HG03108 (cell line): ENCODE measurements around the gene ALDH9A1.
"Not testable (repeated sequence)": the region's sequence is repeated elsewhere in the genome, so short reads cannot be mapped to it uniquely, and the experiment has no call there.

Experiments used
- ATAC-seq: cut with Tn5 transposase; IDR thresholded peaks from one replicate; pipeline ENCODE4 v1.9.1; 2021; ENCODE audit warnings: moderate library complexity; ENCODE audit not compliant: unreplicated experiment

ALDH9A1 gene

DNA sequence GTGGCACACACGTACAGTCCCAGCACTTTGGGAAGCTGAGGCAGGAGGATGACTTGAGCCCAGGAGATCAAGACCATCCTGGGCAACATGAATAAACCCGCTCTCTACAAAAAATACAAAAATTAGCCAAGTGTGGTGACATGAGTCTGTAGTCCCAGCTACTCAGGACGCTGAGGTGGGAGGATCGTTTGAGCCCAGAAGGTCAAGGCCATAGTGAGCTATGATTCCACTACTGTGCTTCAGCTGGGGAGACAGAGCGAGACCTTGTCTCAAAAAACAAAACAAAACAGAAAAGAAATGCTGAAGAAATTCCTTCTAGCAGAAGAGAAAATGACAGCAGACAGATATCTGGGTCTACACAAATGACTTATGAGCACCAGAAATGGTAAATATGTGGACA lies 10.3 kb downstream of the ALDH9A1 start:
- no peak for ATAC-seq

DNA sequence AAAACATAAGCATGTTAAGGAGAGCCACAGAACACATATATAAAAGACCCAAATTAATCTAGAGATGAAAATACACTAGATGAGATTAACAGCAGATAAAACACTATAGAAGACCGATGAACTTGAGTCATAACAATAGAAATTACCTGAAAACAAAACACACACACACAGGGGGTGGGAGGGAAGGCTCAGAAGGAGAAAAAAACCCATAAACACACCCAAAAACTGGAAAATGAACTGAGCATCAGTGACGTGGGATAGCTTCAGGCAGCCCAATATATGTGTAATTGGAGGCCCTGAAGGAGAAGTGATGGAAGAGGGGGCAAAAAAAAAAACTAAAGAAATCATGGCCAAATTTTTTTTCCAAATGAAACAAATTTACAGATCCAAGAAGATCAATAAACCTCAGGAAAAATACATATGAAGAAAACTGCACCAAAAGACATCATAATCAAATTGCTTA lies 11.4 kb downstream of the ALDH9A1 start:
- ATAC-seq: no peak

GRCh38 chr1:165686121-165686970 lies 12.0 kb downstream of the ALDH9A1 start:
- peak; percentile 53 for ATAC-seq

DNA sequence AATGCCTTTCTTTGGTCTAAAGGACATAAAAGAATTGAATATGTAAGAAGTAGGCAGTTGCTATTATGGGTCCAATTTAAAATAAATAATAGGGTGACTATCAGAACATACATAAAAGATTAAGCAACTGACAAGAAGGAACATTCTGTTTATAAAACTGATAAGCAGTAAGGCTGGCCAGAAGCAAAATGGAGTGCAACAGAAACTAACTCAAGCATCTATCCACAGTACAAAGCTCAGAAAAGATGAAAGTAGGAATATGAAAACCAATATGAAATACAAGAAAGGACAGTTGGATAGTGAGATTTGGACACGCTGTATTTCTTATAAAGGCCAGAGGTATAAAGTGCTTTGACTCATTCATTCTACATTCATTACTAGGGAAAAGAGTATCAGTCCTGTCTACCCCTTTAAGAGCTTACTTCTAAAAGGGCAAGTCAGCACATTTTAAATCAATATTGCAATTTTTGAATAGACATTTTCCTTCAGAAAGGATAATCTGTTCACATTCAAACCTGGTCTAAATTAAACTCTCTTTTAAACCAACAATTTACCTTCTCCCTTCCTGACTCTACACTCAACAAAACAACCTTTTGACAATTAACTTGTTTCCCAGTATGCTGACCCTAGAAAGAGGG lies 14.4 kb downstream of the ALDH9A1 start:
- no peak for ATAC-seq

- not testable (repeated sequence) for ATAC-seq
These were observed 17.6 kb downstream of the ALDH9A1 start for GRCh38 chr1:165680773-165681172.

DNA sequence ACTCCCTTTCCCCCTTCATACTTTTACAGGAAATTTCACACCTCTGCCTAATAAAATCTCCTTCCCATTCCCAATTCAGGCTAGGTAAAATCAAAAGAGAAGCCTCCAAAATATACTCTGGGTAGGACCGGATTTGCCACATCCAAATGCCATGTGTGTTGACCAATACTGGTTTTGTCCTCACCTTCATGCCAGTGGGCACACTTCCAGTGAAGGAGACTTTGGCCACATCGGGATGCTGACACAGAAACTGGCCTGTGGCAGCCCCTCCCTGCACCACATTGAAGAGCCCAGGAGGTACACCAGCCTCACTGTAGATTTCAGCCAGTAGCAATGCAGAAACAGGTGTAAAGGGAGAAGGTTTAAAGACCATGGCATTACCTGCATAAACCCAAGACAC lies 18.1 kb downstream of the ALDH9A1 start:
- ATAC-seq: no peak

DNA sequence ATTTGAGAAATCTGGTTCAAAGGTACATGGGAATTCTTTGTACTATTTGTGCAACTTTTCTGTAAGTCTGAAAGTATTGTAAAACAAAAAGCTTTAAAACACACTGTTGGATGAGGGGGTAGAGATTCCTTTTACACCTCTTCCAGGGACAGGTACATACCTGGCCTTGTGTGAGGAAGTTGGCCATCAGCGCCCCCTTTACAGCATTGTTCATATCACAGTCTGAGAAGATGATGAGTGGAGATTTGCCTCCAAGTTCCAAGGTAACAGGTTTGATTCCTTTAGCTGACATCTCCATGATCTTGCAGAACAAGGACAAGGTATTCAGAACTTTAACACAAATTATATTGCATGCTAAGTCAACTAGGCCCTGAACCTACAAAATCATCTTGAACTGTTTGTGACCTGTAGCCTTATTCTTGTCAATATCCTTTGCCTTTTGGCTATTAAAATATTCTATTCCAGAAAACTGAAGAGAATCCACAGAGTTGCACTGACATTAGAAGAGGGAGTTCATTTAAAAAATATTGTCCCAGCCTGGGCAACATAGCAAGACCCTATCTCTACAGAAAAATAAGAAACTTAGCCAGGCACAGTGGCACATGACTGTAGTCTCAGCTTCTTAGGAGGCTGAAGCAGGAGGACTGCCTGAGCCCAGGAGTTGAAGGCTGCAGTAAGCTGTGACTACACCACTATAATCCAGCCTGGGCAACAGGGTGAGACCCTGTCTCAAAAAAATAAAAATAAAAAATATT lies 18.9 kb downstream of the ALDH9A1 start:
- no peak for ATAC-seq

DNA sequence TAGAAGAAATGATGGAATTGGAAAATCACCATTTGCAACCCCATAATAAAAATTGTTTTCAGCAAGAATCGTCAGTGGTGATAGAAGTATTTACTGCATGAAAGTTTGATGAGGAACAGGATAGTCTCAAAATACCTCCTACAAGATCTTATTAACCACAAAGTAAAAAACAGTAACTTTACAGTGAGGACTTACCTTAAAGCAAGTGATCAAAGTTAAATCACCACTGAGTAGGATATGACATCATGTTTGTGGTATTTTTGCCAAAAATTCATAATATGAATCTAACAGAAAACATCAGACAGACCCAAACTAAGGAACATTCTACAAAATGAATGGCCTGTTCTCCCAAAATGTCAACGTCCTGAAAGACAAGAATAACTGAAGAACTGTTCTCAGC lies 19.9 kb downstream of the ALDH9A1 start:
- no peak for ATAC-seq

DNA sequence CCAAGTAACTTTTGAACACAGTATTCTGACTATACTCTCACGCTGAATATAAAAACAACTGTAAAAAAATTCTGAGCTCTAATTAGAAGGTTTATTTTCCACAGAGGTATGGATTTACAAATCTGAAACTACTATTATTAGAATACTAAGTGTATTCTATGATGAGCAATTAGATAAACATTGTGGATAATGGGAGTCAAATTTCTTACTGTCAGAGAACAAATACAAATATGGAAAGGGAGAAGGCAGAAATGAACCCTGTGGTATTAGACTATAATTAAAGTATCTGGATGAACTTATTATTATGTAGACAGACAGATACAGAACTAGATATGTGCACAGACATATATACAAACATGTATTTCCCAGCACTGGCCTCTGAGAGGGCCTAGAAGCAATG lies 22.6 kb downstream of the ALDH9A1 start:
- ATAC-seq: no peak

DNA sequence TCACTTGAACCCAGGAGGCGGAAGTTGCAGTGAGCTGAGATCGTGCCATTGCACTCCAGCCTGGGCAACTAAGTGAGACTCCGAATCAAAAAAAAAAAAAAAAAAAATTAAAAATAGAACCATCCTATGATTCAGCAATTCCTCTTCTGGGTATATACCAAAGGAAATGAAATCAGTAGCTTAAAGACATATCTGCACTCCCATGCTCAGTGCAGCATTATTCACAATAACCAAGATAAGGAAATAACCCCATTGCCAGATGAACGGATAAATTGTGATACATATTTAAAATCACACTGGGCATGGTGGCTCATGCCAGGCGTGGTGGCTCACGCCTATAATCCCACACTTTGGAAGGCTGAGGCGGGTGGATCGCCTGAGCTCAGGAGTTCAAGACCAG lies 23.8 kb downstream of the ALDH9A1 start:
- ATAC-seq: no peak

- no peak for ATAC-seq
These were observed 26.8 kb downstream of the ALDH9A1 start for GRCh38 chr1:165671526-165671925.

GRCh38 chr1:165668184-165668583 lies 30.2 kb downstream of the ALDH9A1 start:
- no peak for ATAC-seq

DNA sequence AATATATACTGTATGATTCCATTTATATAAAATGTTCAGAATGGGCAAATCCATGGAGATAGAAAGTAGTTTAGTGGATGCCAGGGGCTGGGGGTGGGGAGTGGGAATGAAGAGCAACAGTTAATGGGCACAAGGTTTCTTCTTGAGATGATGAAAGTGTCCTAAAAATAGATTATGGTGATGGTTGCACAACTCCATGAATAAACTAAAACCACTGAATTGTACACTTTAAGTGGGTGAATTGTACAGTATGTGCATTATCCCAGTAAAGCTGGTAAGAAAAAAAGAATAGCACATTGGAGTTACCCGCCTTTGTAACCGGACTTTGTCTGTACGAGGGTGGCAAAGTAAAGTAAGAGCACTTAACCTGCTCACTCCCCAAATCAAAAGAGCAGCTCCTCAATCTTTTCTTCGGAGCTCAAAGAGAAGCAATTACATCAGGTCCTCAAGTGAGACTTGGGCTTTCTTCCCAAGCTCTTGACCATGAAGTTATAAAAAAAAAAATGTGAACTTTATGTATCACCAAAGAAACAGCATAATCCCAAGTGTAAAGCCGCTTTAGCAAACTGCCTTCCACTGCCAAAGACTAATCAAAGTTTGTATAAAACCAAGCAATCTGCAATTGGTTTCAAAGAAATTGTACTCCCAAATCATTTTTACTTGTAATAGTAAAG lies 32.1 kb downstream of the ALDH9A1 start:
- ATAC-seq: no peak

- ATAC-seq: no peak
These were observed 36.2 kb downstream of the ALDH9A1 start for GRCh38 chr1:165662186-165662585.

DNA sequence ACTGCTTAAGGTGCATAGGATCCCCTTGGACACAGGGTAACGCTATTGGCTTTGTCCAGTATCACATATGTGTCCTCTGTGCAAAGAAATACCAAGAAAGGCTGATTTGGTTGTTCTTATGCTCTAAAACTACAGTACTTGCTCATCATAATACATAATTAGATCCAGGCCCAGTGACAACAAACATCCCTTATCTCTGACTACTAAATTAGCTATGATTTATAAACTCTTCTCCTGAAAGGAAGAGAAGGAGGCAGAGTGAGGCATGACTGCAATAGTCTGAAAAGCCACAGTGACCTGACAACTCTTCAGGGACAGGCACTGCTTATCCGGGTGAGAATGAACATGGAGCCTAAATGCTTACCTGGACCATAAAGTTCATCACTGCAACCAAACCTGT lies 36.7 kb downstream of the ALDH9A1 start:
- ATAC-seq: no peak

DNA sequence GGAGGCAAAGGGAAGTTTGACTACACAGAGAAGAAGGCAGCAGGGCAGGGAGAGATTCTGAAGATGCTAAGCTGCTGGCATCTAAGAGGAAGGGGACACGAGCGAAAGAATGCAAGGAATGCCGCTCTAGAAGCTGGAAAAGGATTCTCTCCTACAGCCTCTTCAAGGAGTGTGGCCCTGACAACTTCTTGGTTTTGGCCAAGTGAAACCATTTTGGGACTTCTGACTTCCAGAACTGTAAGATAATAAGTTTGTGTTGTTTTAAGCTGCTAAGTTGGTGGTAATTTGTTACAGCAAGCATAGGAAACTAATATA lies 38.8 kb downstream of the ALDH9A1 start:
- no peak for ATAC-seq

- ATAC-seq: not testable (repeated sequence)
These were observed 39.4 kb downstream of the ALDH9A1 start for GRCh38 chr1:165658766-165659580.

DNA sequence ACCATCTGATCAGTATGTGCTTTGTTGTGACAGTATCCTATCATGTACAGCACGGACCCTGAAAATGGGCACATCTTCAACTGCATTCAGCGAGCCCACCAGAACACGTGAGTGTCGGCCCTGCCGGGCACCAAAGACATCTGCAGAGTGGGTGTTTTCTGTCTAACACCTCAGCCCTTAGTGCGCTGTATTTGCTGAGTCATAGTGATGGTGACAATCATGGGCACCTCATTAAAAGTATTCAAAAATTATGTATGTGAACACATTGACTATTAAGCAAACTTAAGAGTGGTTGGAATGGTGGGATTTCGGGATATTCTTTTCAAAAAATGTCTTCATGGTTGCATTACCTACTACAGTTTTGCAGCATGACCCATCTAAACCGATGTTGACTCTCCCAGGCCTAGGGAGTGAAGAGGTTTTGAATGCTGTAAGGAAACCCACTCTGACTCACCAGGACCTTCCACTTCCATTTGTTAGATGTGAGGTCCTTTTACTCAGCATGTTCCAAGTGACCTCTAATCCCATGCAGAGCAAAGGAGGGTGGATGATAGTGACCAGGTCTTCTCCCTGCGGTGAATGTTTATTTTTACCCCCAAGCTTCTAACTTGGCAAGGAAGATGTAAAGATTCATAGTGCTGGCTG lies 47.3 kb downstream of the ALDH9A1 start:
- no peak for ATAC-seq

GRCh38 chr1:165648919-165649572 lies 49.3 kb downstream of the ALDH9A1 start:
- no peak for ATAC-seq
